Stomach (tissue), 4 donors: ENCODE results near the gene ENO3.

Experiments used
- EP300 ChIP-seq: sonication (generic); formaldehyde crosslinking; IDR thresholded peaks from one replicate; pipeline ENCODE4 v1.6.1; 2017; ENCODE audit warnings: antibody characterized with exemption
- POLR2A ChIP-seq, 4 donors: fragments of 450-650 bp; IDR thresholded peaks; one replicate each; pipeline ENCODE4 v1.6.1; 2016; ENCODE audit warnings: antibody characterized with exemption in 4 of 4, control low read depth in 2 of 4, mild to moderate bottlenecking in 1 of 4, moderate library complexity in 1 of 4
- POLR2AphosphoS5 ChIP-seq, 3 donors: sonication (generic); formaldehyde crosslinking; IDR thresholded peaks; one replicate each; pipeline ENCODE4 v1.6.1; 2016; ENCODE audit warnings: antibody characterized with exemption in 3 of 3
- TF ChIP-seq, protein P1 (sequence below), 7 experiments: fragments of 450-650 bp in 4 of 7; fragments of 200-600 bp in 3 of 7; sonication (generic) in 3 of 7; IDR thresholded peaks; one replicate each; pipeline ENCODE4 v1.5.1; 2016 to 2019; ENCODE audit warnings: antibody characterized with exemption in 7 of 7, control low read depth in 2 of 7, mild to moderate bottlenecking in 1 of 7

GRCh38 chr17:4960279-4960922 is 9.5 kb downstream of the ENO3 start:
- TF ChIP-seq, protein P1, sequence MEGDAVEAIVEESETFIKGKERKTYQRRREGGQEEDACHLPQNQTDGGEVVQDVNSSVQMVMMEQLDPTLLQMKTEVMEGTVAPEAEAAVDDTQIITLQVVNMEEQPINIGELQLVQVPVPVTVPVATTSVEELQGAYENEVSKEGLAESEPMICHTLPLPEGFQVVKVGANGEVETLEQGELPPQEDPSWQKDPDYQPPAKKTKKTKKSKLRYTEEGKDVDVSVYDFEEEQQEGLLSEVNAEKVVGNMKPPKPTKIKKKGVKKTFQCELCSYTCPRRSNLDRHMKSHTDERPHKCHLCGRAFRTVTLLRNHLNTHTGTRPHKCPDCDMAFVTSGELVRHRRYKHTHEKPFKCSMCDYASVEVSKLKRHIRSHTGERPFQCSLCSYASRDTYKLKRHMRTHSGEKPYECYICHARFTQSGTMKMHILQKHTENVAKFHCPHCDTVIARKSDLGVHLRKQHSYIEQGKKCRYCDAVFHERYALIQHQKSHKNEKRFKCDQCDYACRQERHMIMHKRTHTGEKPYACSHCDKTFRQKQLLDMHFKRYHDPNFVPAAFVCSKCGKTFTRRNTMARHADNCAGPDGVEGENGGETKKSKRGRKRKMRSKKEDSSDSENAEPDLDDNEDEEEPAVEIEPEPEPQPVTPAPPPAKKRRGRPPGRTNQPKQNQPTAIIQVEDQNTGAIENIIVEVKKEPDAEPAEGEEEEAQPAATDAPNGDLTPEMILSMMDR (IDR thresholded peaks at IDR 0.05), result no peak
- TF ChIP-seq POLR2A (IDR thresholded peaks at IDR 0.05) (no peak), POLR2AphosphoS5 (IDR thresholded peaks at IDR 0.05) (no peak), EP300 (no peak)
